Amniotic epithelial cell (primary cell): ENCODE measurements around the gene KCNT1.

Experiments used
- DNase-seq: peaks from one replicate; pipeline ENCODE4 v3.0.0-alpha.2; 2010; ENCODE audit warnings: low read depth

The KCNT1 gene

DNA sequence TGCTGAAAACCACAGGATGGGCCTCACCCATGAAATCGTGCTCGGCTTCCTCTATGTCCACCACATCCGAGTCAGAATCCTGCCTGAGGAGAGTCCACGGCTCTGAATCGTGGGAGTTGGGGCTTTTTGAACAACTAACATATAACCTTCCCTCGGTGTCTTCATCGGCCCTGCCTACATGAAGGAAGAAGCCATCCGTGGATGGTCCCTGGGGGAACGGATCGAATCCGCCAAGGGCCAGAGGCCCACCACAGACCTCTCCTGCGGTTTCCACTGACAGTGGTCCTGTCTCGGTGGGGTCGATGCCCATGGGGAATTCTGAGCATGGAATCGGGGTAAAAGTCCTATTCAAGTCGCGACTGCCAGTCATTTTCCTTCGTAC is 120.4 kb downstream of the KCNT1 start:
- DNase-seq = no peak

GRCh38 chr9:135823036-135823435 is 121.1 kb downstream of the KCNT1 start:
- no peak for DNase-seq

- no peak for DNase-seq
These were observed 123.6 kb downstream of the KCNT1 start for GRCh38 chr9:135825435-135826187.

DNA sequence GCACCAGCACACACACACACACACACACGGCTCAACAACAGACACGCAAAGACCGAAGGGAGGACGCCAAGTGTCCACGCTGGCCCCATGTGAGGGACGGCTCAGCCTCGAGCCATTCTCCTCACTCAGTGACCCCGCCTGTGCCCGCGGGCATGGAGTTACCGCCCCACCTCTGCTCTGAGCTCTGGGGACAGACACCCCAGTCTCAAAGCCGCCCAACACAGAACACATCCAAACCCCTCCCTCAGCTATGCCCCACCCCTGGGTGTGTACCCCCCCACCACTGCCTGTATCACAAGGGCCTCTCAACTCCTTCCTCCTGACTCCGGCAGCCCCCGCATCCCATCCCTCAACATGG is 124.2 kb downstream of the KCNT1 start:
- no peak for DNase-seq

- DNase-seq = no peak
These were observed 125.3 kb downstream of the KCNT1 start for GRCh38 chr9:135827301-135827700.

- DNase-seq = no peak
These were observed 126.0 kb downstream of the KCNT1 start for GRCh38 chr9:135827866-135828580.

DNA sequence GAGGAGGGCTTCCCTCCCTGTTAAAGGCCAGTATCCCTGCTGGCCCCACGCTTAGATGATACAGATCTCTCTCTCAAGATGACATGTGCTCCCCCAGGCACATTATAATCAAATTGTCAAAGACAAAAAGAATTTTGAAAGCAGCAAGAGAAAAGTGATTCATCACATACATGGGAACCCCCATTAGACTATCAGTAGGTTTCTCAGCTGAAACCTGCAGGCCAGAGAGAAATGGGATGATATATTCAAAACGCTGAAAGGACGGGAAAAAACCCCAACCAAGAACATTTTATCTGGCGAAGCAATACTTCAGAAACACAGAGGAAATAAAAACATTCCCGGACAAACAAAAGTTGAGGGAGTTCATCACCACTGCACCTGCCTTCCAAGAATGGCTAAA is 126.7 kb downstream of the KCNT1 start:
- no peak for DNase-seq

GRCh38 chr9:135830496-135830895 is 128.5 kb downstream of the KCNT1 start:
- peak; percentile 22 for DNase-seq

- DNase-seq = no peak
These were observed 131.9 kb downstream of the KCNT1 start for GRCh38 chr9:135833864-135834263.

DNA sequence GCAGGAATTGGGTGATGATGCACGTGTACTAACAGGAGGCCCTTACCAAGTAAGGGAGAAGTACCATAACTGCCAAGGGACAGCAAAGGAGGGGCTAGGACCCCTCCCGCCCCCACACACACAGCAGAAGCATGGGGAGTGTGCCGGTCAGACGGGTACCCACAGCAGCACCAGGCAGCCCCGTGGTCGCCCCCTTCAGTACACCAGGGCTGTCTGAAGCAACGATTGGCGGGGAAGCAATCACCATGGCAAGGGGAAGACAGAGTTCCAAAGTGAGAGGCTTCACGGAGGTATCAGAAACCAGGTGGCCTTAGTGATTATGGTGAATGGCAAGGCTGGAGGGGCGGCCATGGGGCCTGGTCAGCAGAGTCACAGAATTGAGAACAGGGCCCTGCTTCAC is 133.1 kb downstream of the KCNT1 start:
- DNase-seq = no peak

GRCh38 chr9:135839516-135839915 is 137.5 kb downstream of the KCNT1 start:
- DNase-seq = no peak

- peak; percentile 21 for DNase-seq
These were observed 138.1 kb downstream of the KCNT1 start for GRCh38 chr9:135840107-135840506.

- peak; percentile 15 for DNase-seq
These were observed 138.6 kb downstream of the KCNT1 start for GRCh38 chr9:135840539-135840938.
